ENCODE data around the gene CLDN15.

The CLDN15 gene

DNA sequence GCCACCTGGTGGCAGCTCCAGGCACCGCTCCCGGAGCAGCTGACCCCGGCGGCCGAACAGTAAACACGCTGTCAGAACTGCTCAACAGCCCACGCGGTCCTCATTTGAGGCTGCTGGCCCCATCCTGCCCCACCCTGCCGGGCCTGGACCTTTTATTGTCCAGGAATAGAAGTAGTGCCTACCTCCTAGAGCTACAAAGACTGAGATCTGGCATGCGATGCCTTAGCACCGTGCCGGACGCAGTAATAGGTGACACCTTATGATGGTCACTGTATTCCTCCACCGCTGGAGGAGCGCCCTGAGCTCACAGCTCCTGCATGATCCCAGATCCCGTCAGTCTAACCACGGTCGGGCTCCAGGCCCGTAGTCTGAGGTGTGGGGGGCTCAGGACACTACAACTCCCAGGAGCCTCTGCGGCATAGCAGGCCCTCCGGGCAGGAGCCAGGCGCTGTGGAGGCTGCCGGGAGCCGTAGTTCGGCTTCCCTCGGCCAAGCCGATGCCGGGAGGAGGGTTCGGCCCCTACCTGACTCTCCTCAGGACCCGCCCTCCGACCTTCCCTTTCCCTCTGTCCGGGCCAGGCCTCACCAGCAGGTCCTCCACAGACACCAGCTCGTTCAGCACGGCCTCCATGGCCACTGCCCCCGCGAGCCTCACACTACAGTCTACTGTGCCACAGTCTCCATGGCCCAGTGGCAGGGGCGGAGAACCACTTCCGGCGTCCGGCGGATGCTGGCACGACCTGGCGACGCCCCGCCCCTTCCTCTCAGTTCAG is 7.0 kb upstream of the CLDN15 start, which contains the start of gene FIS1:
Gene FIS1 (minus strand): TSS at position 707 of the 772 bp plus-strand sequence. CDS start 77 bp downstream, at position 630.
- DNase-seq (ENCODE audit: low read depth in 2 of 3, low spot score in 1 of 3): peak; percentile 87 to 94 (median 87)

- no peak for DNase-seq (ENCODE audit: low read depth in 2 of 3, low spot score in 1 of 3)
Observed at GRCh38 chr7:101243646-101244374, 6.2 kb upstream of the CLDN15 start.

GRCh38 chr7:101241443-101242349 is 4.1 kb upstream of the CLDN15 start:
- no peak for DNase-seq (ENCODE audit: low read depth in 2 of 3, low spot score in 1 of 3)

DNA sequence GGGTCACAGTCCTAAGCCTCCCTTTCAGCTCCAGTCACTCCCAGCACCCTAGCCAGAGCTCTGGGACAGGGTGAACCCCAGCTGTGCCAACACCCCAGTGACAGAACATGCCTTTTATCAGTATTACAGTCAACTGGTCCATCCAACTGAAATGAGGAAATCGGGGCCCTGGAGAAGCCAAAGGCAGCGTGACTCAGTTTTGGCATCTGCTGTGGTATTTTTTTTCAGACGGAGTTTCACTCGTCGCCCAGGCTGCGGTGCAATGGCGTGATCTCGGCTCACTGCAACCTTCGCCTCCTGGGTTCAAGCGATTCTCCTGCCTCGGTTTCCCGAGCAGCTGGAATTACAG is 3.4 kb upstream of the CLDN15 start:
- DNase-seq (ENCODE audit: low read depth in 2 of 3, low spot score in 1 of 3): no peak

DNA sequence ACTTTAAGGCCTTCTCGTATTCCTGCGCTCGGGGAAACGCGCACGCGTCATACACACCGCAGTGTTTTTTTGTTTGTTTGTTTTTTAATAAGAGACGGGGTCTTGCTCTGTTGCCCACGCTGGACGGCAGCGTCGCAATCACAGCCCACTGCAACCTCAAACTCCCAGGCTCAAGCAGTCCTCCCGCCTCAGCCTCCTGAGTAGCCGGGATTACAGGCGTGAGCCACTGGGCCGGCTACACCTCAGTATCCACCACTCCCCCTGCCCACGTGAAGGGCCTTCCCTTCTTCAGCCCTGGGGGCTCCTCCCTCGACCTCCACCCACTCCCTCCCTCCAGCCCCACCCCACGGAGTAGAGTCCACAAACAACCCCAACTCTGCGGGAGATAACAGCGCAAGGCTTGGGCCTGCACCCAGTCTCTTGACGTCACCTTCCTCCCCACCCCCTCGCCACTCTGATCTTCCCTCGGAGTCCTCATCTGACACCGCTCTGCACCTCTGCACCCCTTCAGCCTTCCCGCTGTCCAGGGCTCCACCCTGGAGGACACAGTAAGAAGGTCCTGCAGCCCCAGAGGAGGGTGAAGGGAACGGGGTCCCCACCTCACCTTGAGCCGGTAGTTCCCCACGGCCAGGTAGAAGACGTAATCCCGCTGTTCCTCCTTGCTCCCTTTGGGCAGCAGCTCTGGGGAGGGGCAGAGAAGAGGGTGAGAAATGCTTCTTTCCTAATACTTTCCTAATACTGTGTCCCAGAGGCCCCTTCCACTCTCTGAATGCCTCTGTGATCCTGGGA is 2.8 kb upstream of the CLDN15 start:
- DNase-seq (ENCODE audit: low read depth in 2 of 3, low spot score in 1 of 3): no peak

DNA sequence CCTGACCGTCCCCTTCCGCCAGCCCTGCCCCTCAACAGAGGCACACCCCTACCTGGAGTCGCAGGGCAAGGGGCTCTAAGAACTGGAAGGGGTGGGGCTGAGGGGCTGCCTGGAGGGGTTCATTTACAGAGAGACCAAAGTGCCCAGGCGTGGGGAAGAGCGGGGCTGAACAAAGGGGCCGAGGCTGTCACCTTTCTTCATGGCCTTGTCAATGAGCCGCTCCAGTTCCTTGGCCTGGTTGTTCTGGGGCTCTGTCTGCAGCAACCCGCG is 2.3 kb upstream of the CLDN15 start:
- no peak for DNase-seq (ENCODE audit: low read depth in 2 of 3, low spot score in 1 of 3)

GRCh38 chr7:101239191-101239950 is 1.8 kb upstream of the CLDN15 start:
- no peak for DNase-seq (ENCODE audit: low read depth in 2 of 3, low spot score in 1 of 3)

DNA sequence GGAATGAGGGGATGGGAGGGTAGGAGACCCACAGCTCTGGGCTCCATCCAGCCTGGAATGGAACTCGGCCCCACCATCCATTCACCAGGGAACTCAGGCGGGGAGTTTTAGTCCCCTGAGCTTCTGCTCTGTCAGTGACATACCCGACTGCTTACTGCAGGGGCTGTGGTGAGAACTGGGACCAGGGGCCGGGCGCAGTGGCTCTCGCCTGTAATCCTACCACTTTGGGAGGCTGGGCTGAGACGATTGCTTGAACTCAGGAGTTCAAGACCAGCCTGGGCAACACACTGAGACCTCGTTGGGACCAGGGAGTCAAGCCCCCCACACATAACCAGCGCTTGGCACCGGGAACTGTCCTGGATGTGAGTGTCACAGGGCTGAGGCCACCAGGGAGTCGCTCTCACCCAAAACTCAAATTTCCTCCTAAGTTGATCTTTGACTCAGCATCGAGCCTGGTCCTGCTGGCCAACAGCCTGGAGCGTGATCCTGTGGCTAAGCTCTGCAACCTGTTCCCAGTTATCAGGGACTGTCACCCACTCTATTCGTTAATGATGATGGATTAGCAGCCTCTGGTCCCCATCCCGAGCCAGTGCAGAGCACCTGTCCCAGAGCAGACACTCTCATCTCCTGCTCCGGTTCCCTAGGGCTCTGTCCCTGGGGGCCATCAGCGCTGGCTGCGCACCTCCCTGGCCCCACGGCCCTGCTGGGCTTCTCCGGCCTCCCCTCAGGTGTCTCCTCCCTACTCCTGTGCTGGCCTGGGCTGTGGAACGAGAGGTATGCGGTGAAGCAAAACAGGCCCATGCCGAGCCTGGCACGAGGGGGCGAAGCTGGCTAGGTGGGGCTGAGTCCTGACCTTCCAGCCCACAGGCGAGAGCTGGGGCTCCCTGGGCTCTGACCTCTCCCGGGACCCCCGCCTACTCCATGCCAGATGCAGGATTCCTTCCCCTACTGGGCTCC is 902 bp upstream of the CLDN15 start:
- no peak for DNase-seq (ENCODE audit: low read depth in 2 of 3, low spot score in 1 of 3)

GRCh38 chr7:101236292-101236835 is 1.2 kb downstream of the CLDN15 start:
- DNase-seq (ENCODE audit: low read depth in 2 of 3, low spot score in 1 of 3): no peak

DNA sequence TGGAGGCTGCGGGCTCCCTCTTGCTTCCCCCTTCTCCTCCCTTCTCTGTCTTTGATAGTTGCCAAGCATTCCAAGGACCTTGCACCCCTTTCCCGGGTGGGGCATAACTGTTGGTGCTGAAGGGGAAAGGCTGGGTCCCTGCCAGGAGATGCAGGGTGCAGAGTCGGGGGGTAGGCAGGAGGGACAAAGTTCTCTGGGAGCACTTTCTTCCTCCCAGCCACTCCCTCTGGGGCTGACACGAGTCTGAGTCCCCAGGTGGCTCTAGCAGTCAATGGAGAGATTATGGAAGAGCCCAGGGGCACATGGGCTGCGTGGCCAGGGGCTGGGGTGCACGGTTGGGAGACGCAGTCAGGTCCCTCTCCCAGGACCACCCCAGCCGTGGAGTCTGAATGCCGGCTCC is 2.1 kb downstream of the CLDN15 start:
- no peak for DNase-seq (ENCODE audit: low read depth in 2 of 3, low spot score in 1 of 3)

GRCh38 chr7:101235050-101235449 is 2.6 kb downstream of the CLDN15 start:
- DNase-seq (ENCODE audit: low read depth in 2 of 3, low spot score in 1 of 3): no peak

DNA sequence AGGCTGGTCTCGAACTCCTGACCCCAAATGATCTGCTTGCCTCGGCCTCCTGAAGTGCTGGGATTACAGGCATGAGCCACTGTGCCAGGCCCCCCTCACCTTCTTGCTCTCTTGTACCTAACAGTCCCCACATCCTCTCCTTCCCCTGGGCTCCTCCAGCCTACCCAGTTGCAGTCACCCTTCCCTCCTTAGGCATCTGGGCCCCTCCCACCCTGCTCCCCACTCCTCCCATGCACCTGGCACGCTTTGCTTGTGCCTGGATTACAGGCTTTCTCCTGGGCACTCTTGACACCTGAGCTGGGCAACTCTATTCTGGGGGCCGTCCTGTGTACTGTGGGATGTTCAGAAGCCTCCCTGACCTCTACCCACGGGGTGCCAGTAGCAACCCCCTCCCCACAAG is 3.0 kb downstream of the CLDN15 start:
- DNase-seq (ENCODE audit: low read depth in 2 of 3, low spot score in 1 of 3): no peak

DNA sequence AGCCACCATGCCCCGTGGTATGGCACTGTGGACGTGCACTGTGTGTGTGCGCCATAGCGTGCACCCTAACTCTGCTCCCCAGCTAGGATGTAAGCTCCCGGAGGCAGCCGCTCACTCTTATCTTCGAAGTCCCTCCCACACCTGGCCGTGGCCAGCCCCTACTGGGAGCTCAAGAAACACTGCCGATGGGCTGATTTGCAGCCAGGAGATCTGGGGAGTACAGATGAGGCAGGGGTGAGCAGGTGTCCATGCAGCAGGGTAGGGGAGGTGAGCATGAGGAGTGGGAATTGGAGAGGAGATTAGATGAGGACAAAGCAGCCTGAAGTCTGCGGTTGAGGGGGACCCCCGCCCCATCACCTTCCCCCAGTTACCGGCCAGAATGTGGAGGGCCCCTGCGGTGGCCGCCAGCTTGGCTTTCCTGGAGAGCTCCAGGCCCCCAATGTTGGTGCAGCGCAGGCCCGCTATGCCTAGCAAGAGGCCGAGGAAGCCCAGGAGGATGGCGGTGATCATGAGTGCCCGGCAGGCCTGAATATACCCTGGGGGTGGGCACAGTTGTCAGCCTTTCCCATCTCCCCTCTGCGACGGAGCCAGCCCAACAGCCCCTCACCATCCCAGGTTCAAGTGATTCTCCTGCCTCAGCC is 3.6 kb downstream of the CLDN15 start:
- DNase-seq (ENCODE audit: low read depth in 2 of 3, low spot score in 1 of 3): no peak

DNA sequence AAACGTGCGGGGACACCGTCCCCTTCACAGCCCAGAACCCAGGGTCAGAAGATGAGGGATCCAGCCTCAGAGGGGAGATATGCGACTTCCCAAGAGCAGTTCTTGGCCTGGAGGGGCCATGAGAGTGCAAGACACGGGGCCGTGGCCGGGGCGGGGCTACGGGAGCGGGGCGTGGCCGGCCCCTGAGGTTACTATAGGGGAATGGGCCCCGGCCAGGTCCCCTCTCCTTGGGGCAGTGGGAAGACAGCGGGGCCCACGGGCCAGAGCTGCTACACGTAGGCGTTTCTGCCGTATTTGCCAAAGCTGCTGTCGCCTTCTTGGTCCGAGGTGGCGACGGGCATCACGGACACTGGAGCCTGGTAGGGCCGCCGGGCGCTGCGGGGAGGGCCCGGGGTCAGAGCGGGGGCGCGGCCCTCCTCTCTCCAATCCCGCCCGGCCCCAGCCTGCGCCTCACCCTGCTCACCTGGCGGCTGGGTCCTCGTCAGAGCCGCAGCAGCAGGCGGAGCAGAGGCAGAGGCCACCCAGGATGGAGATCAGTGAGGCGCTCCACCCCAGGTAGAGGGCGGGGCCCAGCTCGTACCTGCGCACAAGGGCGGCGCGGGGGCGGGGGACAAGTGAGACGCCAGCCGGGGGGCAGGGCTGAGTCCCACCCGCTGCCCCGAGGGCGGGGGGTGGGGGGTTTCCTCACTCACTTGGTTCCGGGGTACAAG is 5.3 kb downstream of the CLDN15 start:
- no peak for DNase-seq (ENCODE audit: low read depth in 2 of 3, low spot score in 1 of 3)

- no peak for DNase-seq (ENCODE audit: low read depth in 2 of 3, low spot score in 1 of 3)
Observed at GRCh38 chr7:101231644-101232043, 6.0 kb downstream of the CLDN15 start.

DNA sequence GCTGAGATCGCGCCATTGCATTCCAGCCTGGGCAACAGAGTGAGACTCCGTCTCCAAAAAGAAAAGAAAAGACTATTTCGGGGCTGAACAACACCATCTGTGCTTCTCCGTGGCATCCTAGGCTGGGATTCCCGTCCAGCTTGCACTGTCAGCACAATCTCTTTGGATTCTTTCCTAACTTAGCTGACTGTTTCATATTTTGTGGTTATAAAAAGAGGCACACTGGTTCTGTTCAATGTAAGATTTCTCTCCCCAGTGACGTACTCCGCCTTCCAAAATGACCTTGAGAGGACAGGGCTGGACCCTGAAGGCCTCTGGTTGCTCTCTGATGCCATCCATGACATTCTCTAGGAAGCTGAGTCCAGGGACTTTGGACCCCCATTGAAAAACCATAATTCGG is 10.9 kb downstream of the CLDN15 start:
- DNase-seq (ENCODE audit: low read depth in 2 of 3, low spot score in 1 of 3): no peak

- no peak for DNase-seq (ENCODE audit: low read depth in 2 of 3, low spot score in 1 of 3)
Observed at GRCh38 chr7:101225650-101226049, 12.0 kb downstream of the CLDN15 start.

DNA sequence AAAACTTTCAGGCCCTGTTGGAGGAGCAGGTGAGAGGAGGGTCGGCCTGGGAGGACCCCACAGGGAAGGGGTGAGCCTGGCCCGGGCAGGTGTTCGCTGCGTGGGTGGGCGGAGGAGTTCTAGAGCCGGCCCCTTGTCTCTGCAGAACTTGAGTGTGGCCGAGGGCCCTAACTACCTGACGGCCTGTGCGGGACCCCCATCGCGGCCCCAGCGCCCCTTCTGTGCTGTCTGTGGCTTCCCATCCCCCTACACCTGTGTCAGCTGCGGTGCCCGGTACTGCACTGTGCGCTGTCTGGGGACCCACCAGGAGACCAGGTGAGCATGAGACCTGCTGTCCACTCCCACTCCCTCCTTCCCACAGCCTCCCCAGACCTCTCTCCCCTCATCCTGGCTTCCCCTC is 14.1 kb downstream of the CLDN15 start:
- DNase-seq (ENCODE audit: low read depth in 2 of 3, low spot score in 1 of 3): no peak
